PC-9 (cell line): Measurements from ENCODE around the gene HTT.

ENCODE experiments used
- CTCF ChIP-seq: fragments of 200-600 bp; sonication (generic); conservative IDR thresholded peaks from 2 replicates; pipeline ENCODE4 v1.6.1; 2017; ENCODE audit warnings: mixed run types, antibody characterized with exemption, mild to moderate bottlenecking, moderate library complexity
- EZH2 ChIP-seq: fragments of 200-600 bp; sonication (generic); IDR thresholded peaks from 2 replicates; pipeline ENCODE4 v1.8.0; 2017; ENCODE audit warnings: antibody characterized with exemption, low read depth

- no peak for TF ChIP-seq CTCF
- TF ChIP-seq EZH2, result no peak
Measured at GRCh38 chr4:3287972-3288570, 213.6 kb downstream of the HTT start.
